Natural killer cell (primary cell): ENCODE data around the gene INPP5A. TPM values are rescaled to one million over a fixed set of nuclear protein-coding genes. Genes with fewer than 3 reads are reported as not detected.
A peak's percentile ranks its signal among the peaks of the same experiment; 100 is the strongest.

ENCODE experiments used
- ATAC-seq, 3 donors: fragments of 150-1000 bp in 2 of 3; fragments of 200-7000 bp in 1 of 3; cut with Tn5 transposase; 1 replicate in 1 of 3; 2 replicates in 2 of 3; pipeline ENCODE4 v1.10.0; 2021; ENCODE audit warnings: mild to moderate bottlenecking in 2 of 3, moderate library complexity in 2 of 3
- DNase-seq, 2 donors: peaks; one replicate each; pipeline versions ENCODE4 v3.0.0 to v3.0.0-alpha.2; 2013 to 2021; ENCODE audit warnings: mixed read lengths in 1 of 2
- H3K27ac ChIP-seq: one replicate; pipeline ENCODE4 v1.5.1; 2013; ENCODE audit warnings: mild to moderate bottlenecking, low read length
- H3K27me3 ChIP-seq: one replicate; pipeline ENCODE4 v1.6.1; 2013; ENCODE audit warnings: low read length; ENCODE audit not compliant: control insufficient read depth, insufficient read depth
- H3K36me3 ChIP-seq: one replicate; pipeline ENCODE4 v1.6.1; 2013; ENCODE audit warnings: low read length; ENCODE audit not compliant: control insufficient read depth, insufficient read depth
- H3K4me1 ChIP-seq: one replicate; pipeline ENCODE4 v1.6.1; 2013; ENCODE audit warnings: low read length; ENCODE audit not compliant: control insufficient read depth, insufficient read depth
- H3K4me3 ChIP-seq: one replicate; pipeline ENCODE4 v1.5.1; 2013; ENCODE audit warnings: low read length
- H3K9me3 ChIP-seq: one replicate; pipeline ENCODE4 v1.6.1; 2013; ENCODE audit warnings: low read length; ENCODE audit not compliant: control insufficient read depth, insufficient read depth
- H3K27ac Mint-ChIP-seq, 2 donors: one replicate each; pipeline ENCODE4 v1.8.0; 2022; ENCODE audit warnings: mild to moderate bottlenecking in 2 of 2, mixed read lengths in 2 of 2, moderate library complexity in 1 of 2
- H3K27me3 Mint-ChIP-seq, 2 donors: one replicate each; pipeline ENCODE4 v1.8.0; 2022; ENCODE audit warnings: low read depth in 2 of 2, mixed read lengths in 2 of 2
- H3K36me3 Mint-ChIP-seq: one replicate; pipeline ENCODE4 v1.8.0; 2022; ENCODE audit warnings: mixed read lengths
- H3K4me1 Mint-ChIP-seq, 2 donors: one replicate each; pipeline ENCODE4 v1.8.0; 2022; ENCODE audit warnings: mixed read lengths in 2 of 2
- H3K4me3 Mint-ChIP-seq: one replicate; pipeline ENCODE4 v1.8.0; 2022; ENCODE audit warnings: mild to moderate bottlenecking, moderate library complexity, mixed read lengths
- H3K9me3 Mint-ChIP-seq, 2 donors: one replicate each; pipeline ENCODE4 v1.8.0; 2022; ENCODE audit warnings: mixed read lengths in 2 of 2
- WGBS: methylation state at CpG from one replicate; pipeline ENCODE4 v1.1.7; 2013; ENCODE audit warnings: missing lambda C conversion rate; ENCODE audit not compliant: insufficient coverage; 5-methylcytosine and 5-hydroxymethylcytosine counted together
- intact Hi-C: fragments of 100-400 bp; cut with micrococcal nuclease; formaldehyde crosslinking; loops from one replicate; pipeline ENCODE4 v1.14.2; 2022
- total RNA-seq, 4 donors: library from RNA; stranded (reverse); fragments of 120-200 nt in 1 of 4; gene quantifications; one replicate each; pipeline versions ENCODE4 v1.2.3 to v1.2.4, GENCODE V29; 2013 to 2022
- TF ChIP-seq, protein P1 (sequence below): fragments of 200-600 bp; IDR thresholded peaks from one replicate; pipeline ENCODE4 v1.8.0; 2022; ENCODE audit warnings: antibody characterized with exemption

INPP5A gene
- total RNA-seq, 3 donors from 2014 or later (not counting 1 experiment from before 2014, with no cell fraction given): 12.6 to 38.6 (median 18.6) TPM

DNA sequence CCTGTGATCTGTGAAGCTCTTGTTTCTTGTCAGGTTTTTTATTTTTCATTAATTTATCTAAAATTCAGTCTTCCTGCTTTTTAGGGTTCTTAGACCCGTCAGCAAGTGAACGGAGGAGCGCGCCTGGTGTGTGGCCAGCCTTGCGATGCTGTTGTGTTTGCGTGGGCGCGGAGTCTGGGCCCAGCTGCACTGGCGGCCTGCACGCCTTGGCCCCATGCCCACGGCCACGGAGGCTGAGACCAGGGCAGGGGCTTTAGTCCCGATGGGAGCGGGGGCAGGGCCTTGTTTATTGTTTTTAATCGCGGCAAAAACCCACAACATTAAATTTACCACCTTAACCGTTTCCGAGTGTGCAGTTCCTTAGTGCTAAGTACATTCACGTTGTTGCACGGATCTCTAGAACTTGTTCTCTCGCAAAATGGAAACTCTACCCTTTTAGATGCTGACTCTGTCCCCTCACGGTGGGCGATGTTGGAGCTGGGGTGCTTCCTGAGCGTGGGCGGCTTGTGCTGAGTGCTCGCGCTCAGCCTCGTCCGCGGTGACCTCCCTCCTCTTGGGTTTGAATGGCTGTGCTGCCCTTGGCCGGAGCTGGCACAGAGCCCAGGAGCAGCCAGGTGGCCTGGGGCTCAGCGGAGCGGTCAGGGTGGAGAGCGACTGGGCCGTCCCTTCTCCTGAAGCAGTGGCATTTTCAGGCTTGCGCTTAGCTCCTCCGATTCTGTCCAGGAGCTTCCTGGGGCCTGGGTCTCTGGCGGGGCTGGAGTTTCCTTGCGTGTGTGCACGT, 69.1 kb downstream of the INPP5A start:
- Histone ChIP-seq H3K36me3 (no peaks in the 10 kb centered on the region), H3K4me3 (no peak overlapping the region), H3K9me3 (no peaks in the 10 kb centered on the region), H3K4me1 (peaks cover 2% of the 10 kb centered on the region), H3K27ac (no peak overlapping the region), H3K27me3 (no peaks in the 10 kb centered on the region)
- Mint-ChIP-seq H3K27ac (no peak overlapping the region), H3K4me1 (peaks cover 8 to 34% of the 10 kb centered on the region in 2 donors), H3K4me3 (no peak overlapping the region), H3K36me3 (peaks cover 2% of the 10 kb centered on the region), H3K9me3 (no peaks in the 10 kb centered on the region), H3K27me3 (no peaks in the 10 kb centered on the region)
- ATAC-seq (no peak), DNase-seq (no peak)
- TF ChIP-seq, protein P1, sequence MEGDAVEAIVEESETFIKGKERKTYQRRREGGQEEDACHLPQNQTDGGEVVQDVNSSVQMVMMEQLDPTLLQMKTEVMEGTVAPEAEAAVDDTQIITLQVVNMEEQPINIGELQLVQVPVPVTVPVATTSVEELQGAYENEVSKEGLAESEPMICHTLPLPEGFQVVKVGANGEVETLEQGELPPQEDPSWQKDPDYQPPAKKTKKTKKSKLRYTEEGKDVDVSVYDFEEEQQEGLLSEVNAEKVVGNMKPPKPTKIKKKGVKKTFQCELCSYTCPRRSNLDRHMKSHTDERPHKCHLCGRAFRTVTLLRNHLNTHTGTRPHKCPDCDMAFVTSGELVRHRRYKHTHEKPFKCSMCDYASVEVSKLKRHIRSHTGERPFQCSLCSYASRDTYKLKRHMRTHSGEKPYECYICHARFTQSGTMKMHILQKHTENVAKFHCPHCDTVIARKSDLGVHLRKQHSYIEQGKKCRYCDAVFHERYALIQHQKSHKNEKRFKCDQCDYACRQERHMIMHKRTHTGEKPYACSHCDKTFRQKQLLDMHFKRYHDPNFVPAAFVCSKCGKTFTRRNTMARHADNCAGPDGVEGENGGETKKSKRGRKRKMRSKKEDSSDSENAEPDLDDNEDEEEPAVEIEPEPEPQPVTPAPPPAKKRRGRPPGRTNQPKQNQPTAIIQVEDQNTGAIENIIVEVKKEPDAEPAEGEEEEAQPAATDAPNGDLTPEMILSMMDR: no peak
- intact Hi-C loops: no loop called here
- WGBS: 93% methylated on average over 40 of the region's 40 CpGs

DNA sequence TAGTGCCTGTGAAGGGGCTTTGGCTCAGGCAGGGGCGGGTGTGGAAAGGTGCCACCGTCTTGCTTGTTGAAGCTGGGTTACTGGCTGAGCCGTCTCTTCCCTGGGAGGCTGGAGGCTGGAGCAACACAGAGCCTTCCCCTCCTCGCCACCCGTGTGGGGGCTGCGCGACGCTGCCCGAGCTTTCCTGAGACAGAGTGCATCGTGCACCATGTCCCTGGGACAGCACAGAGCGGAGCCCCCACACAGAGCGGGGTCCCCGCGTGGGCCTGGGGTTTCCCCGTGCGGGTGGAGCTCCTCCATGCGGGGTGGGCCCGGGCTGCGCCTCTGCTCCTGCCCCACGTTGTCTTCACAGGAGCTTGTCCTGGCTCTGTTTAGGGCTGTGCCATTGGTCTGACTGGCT, 69.9 kb downstream of the INPP5A start:
- WGBS: 97% methylated on average over 20 of the region's 20 CpGs
- no peak overlapping the region for H3K27ac Mint-ChIP-seq
- Histone ChIP-seq H3K9me3 (no peaks in the 10 kb centered on the region), H3K4me3 (no peak overlapping the region), H3K4me1 (peaks cover 4% of the 10 kb centered on the region), H3K27me3 (no peaks in the 10 kb centered on the region), H3K36me3 (no peaks in the 10 kb centered on the region), H3K27ac (no peak overlapping the region)
- H3K4me3 Mint-ChIP-seq: no peak overlapping the region
- TF ChIP-seq, protein P1: no peak
- no peaks in the 10 kb centered on the region for H3K36me3 Mint-ChIP-seq
- no peaks in the 10 kb centered on the region for H3K9me3 Mint-ChIP-seq
- no peaks in the 10 kb centered on the region for H3K27me3 Mint-ChIP-seq
- intact Hi-C loops: no loop called here
- H3K4me1 Mint-ChIP-seq: peaks cover 8 to 41% of the 10 kb centered on the region in 2 donors
- no peak for DNase-seq
- ATAC-seq: peak in 1 of 3 donors; percentile 33

DNA sequence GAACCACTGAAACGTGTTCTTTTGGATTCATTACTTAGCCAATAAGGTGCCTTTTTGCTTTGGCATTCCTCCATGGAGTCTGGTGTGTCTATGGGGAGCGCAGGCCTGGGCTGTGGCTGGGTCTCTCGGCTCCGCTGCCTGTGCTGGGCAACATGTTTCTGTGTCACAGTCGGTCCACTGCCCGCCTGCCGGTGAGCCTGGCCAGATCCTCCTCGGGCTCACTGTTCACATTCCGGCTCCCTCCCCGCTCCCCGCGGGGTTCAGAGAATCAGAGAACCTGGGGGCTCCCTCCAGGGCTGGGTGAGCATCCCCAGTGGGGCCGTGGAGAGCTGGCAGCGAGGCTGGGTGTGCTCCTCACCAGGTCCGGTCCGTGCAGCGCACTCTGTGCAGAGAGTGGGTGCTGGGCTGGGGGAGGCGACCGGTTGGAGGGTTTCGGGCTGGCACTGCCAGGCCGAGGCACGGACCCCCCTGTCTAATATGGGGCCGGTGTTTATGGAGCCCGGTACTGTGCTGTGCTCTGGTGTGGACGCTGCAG, 70.4 kb downstream of the INPP5A start:
- no peaks in the 10 kb centered on the region for H3K36me3 Mint-ChIP-seq
- H3K9me3 Mint-ChIP-seq: no peaks in the 10 kb centered on the region
- intact Hi-C loops: no loop called here
- TF ChIP-seq, protein P1: no peak
- no peak overlapping the region for H3K4me3 ChIP-seq
- H3K27me3 ChIP-seq: no peaks in the 10 kb centered on the region
- peaks cover 3 to 42% of the 10 kb centered on the region in 2 donors for H3K4me1 Mint-ChIP-seq
- DNase-seq (no peak), ATAC-seq (peak in 1 of 3 donors; percentile 15)
- H3K9me3 ChIP-seq: no peaks in the 10 kb centered on the region
- no peaks in the 10 kb centered on the region for H3K36me3 ChIP-seq
- no peaks in the 10 kb centered on the region for H3K27me3 Mint-ChIP-seq
- H3K4me1 ChIP-seq: peaks cover 4% of the 10 kb centered on the region
- H3K27ac ChIP-seq: no peak overlapping the region
- H3K27ac Mint-ChIP-seq: no peak overlapping the region
- 94% methylated on average over 25 of the region's 25 CpGs for WGBS
- no peak overlapping the region for H3K4me3 Mint-ChIP-seq
